ENCODE data around the gene SLC5A12. TPM values are rescaled to one million over a fixed set of nuclear protein-coding genes. Genes with fewer than 3 reads are reported as not detected.
"Not testable (repeated sequence)": the region's sequence is repeated elsewhere in the genome, so short reads cannot be mapped to it uniquely, and the experiment has no call there.

The SLC5A12 gene
- total RNA-seq, 3 donors from 2014 or later = not detected

GRCh38 chr11:26651916-26652315 lies 69.9 kb downstream of the SLC5A12 start:
- Mint-ChIP-seq H3K27me3 (ENCODE audit: low read depth) (no peaks in the 10 kb centered on the region), H3K4me1 (ENCODE audit: low read depth) (no peaks in the 10 kb centered on the region), H3K36me3 (ENCODE audit: insufficient read depth) (no peaks in the 10 kb centered on the region), H3K4me3 (no peak overlapping the region), H3K9me3 (peaks cover 3% of the 10 kb centered on the region)
- ATAC-seq (no peak), DNase-seq (no peak)

GRCh38 chr11:26649884-26650283 lies 72.0 kb downstream of the SLC5A12 start:
- Mint-ChIP-seq H3K9me3 (peaks cover 3% of the 10 kb centered on the region), H3K36me3 (ENCODE audit: insufficient read depth) (no peaks in the 10 kb centered on the region), H3K4me3 (no peak overlapping the region), H3K27me3 (ENCODE audit: low read depth) (no peaks in the 10 kb centered on the region), H3K4me1 (ENCODE audit: low read depth) (no peaks in the 10 kb centered on the region)
- DNase-seq (no peak), ATAC-seq (no peak)

GRCh38 chr11:26643314-26643713 lies 78.5 kb downstream of the SLC5A12 start:
- not testable (repeated sequence) for H3K4me3 Mint-ChIP-seq; H3K27me3 Mint-ChIP-seq (ENCODE audit: low read depth); DNase-seq; ATAC-seq; H3K36me3 Mint-ChIP-seq (ENCODE audit: insufficient read depth); H3K4me1 Mint-ChIP-seq (ENCODE audit: low read depth); H3K9me3 Mint-ChIP-seq

GRCh38 chr11:26632691-26633159 lies 89.1 kb downstream of the SLC5A12 start:
- no peak for DNase-seq
- H3K9me3 Mint-ChIP-seq = peaks cover 4% of the 10 kb centered on the region
- no peaks in the 10 kb centered on the region for H3K27me3 Mint-ChIP-seq (ENCODE audit: low read depth)
- H3K36me3 Mint-ChIP-seq (ENCODE audit: insufficient read depth) = no peaks in the 10 kb centered on the region
- H3K4me1 Mint-ChIP-seq (ENCODE audit: low read depth) = no peaks in the 10 kb centered on the region
- H3K4me3 Mint-ChIP-seq = no peak overlapping the region
- no peak for ATAC-seq

GRCh38 chr11:26626346-26626745 lies 95.5 kb downstream of the SLC5A12 start:
- H3K4me1 Mint-ChIP-seq (ENCODE audit: low read depth) = no peaks in the 10 kb centered on the region
- no peaks in the 10 kb centered on the region for H3K36me3 Mint-ChIP-seq (ENCODE audit: insufficient read depth)
- no peaks in the 10 kb centered on the region for H3K27me3 Mint-ChIP-seq (ENCODE audit: low read depth)
- H3K9me3 Mint-ChIP-seq = peaks cover 5% of the 10 kb centered on the region
- ATAC-seq = no peak
- DNase-seq = no peak
- H3K4me3 Mint-ChIP-seq = no peak overlapping the region

GRCh38 chr11:26623076-26623659 lies 98.7 kb downstream of the SLC5A12 start:
- DNase-seq = no peak
- no peak for ATAC-seq
- H3K9me3 Mint-ChIP-seq = peaks cover 5% of the 10 kb centered on the region
- H3K4me3 Mint-ChIP-seq = no peak overlapping the region
- no peaks in the 10 kb centered on the region for H3K4me1 Mint-ChIP-seq (ENCODE audit: low read depth)
- no peaks in the 10 kb centered on the region for H3K36me3 Mint-ChIP-seq (ENCODE audit: insufficient read depth)
- no peaks in the 10 kb centered on the region for H3K27me3 Mint-ChIP-seq (ENCODE audit: low read depth)

GRCh38 chr11:26622181-26622580 lies 99.7 kb downstream of the SLC5A12 start:
- H3K4me3 Mint-ChIP-seq = no peak overlapping the region
- no peaks in the 10 kb centered on the region for H3K36me3 Mint-ChIP-seq (ENCODE audit: insufficient read depth)
- DNase-seq = no peak
- H3K27me3 Mint-ChIP-seq (ENCODE audit: low read depth) = no peaks in the 10 kb centered on the region
- peaks cover 5% of the 10 kb centered on the region for H3K9me3 Mint-ChIP-seq
- ATAC-seq = no peak
- H3K4me1 Mint-ChIP-seq (ENCODE audit: low read depth) = no peaks in the 10 kb centered on the region

GRCh38 chr11:26621132-26621531 lies 100.7 kb downstream of the SLC5A12 start:
- Mint-ChIP-seq H3K27me3 (ENCODE audit: low read depth) (no peaks in the 10 kb centered on the region), H3K4me1 (ENCODE audit: low read depth) (no peaks in the 10 kb centered on the region), H3K4me3 (no peak overlapping the region), H3K36me3 (ENCODE audit: insufficient read depth) (no peaks in the 10 kb centered on the region), H3K9me3 (peaks cover 5% of the 10 kb centered on the region)
- ATAC-seq = no peak
- DNase-seq = no peak

- no peaks in the 10 kb centered on the region for H3K4me1 Mint-ChIP-seq (ENCODE audit: low read depth)
- DNase-seq (no peak), ATAC-seq (no peak)
- peaks cover 5% of the 10 kb centered on the region for H3K9me3 Mint-ChIP-seq
- H3K4me3 Mint-ChIP-seq = no peak overlapping the region
- H3K27me3 Mint-ChIP-seq (ENCODE audit: low read depth) = no peaks in the 10 kb centered on the region
- H3K36me3 Mint-ChIP-seq (ENCODE audit: insufficient read depth) = no peaks in the 10 kb centered on the region
Measured at GRCh38 chr11:26620282-26621045, 101.4 kb downstream of the SLC5A12 start.

GRCh38 chr11:26618441-26618840 lies 103.4 kb downstream of the SLC5A12 start:
- no peak for ATAC-seq
- Mint-ChIP-seq H3K9me3 (peaks cover 10% of the 10 kb centered on the region), H3K27me3 (ENCODE audit: low read depth) (no peaks in the 10 kb centered on the region), H3K36me3 (ENCODE audit: insufficient read depth) (no peaks in the 10 kb centered on the region), H3K4me1 (ENCODE audit: low read depth) (no peaks in the 10 kb centered on the region), H3K4me3 (no peak overlapping the region)
- DNase-seq = no peak

Other genes with a start within 250 kb of the SLC5A12 start
- gene MUC15, start 149.8 kb downstream of the SLC5A12 start, total RNA-seq = not detected